ENCODE data around the gene KISS1R.

KISS1R gene

DNA sequence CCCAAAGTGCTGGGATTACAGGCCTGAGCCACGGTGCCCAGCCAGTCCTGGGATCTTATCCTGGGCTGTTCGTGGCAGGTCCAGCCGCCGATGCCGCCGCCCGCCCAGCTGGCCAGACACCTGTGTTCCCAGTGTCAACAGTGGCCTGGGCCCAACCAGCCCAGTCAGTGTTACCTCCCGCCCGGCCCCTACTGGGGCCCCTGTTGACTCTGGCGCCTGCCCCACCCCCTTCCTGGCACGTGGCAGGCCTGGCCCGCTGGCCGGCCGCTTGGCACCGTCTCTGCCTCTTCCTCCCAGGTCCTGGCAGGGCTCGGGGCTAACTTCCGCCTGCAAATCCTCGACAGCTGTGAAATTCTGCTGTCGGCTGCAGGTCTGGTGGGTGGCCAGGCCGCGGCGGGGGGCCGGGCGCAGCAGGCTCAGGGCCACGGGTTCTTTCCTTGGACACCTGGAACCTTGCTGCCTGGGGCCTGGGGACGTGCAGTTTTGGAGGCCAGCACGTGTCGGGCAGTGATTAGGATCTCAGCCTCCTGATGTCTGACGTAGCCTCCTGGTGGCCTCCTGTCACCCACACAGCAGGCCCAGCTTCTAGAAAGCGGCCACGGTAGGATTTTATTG lies 17.8 kb downstream of the KISS1R start:
- in situ Hi-C loops (cut with MboI; ENCODE audit: low sequenced_read_pairs): no loop called here

DNA sequence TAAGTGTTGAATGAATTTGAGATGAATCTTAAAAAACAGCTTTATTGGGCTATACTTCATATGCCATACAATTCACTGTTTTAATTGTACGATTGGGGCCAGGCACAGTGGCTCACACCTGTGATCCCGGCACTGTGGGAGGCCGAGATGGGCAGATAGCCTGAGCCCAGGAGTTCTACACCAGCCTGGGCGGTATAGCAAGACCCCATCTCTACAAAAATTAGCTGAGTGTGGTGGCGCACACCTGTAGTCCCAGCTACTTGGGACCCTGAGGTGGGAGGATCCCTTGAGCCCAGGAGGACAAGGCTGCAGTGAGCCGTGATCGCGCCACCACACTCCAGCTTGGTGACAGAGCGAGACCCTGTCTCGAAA lies 19.0 kb downstream of the KISS1R start:
- in situ Hi-C loops (cut with MboI; ENCODE audit: low sequenced_read_pairs): no loop called here

DNA sequence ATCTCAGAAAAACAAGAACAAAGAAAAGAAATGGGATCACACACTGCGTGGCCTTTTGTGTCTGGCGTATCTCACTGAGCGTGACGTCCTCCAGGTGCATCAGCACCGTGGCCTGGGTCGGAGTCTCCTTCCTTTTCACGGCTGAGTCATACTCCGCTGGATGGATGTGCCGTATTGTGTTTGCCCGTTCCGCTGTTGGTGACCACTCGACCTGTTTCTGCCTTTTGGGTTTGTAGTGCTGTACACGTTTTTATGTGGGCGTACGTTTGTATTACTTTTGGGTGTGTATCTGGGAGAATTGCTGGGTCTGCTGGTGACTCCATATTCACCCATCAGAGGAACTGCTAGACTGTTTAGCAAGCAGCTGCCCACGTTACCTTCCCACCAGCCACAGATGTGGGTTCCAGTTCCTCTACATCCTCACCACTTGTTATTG lies 20.1 kb downstream of the KISS1R start:
- in situ Hi-C loops (cut with MboI; ENCODE audit: low sequenced_read_pairs): no loop called here

DNA sequence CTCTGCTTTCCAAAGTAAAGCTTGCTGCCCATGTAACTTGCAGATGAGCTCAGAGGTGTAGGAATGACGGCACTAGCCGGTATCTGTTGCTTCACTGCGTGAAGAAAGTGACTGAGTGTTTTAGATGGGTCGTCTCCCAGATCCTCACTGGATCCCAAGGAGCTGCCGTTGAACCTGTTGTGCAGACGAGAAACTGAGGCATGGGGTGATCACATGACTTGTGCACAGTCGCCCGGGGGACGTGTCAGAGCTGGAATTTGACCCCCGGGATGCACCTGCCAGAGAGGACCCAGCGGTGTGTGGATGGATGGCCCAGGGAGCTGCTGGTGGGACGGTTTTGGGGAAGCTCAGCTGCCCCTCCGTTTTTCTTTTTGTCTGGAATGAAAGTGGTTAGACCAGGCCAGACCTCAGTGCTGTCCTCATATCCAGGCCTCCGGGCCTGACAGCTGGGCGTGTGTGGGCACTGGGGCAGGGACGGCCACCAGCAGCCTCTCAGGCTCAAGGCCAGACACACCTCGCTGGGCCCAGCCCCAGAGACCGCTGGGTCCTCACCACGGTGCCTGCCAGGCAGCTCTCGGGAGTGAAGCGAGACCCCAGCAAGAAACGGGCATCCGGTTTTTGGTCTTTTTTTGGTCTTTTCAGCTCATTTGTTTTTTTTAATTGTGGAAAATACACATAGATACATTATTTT lies 21.2 kb downstream of the KISS1R start:
- in situ Hi-C loops (cut with MboI; ENCODE audit: low sequenced_read_pairs): no loop called here

DNA sequence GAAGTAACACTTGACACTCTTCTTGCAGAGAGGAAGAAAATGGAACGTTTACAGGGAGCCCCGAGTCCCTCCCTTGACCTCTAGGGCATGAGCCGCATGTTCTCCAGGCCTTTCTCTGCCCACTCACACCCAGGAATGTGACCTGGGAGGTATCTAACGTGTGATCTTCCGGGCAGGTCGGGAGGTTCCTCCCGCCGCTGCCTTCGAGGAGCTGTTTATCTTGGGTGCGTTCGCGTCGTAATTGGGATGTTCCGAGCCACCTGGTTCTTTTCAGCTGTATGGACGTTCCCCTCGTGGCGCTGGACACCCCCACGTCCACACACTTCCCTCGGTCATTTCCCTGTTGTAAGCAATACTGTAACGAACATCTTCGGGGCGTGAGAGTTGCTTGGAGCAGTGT lies 22.3 kb downstream of the KISS1R start:
- in situ Hi-C loops (cut with MboI; ENCODE audit: low sequenced_read_pairs): no loop called here

DNA sequence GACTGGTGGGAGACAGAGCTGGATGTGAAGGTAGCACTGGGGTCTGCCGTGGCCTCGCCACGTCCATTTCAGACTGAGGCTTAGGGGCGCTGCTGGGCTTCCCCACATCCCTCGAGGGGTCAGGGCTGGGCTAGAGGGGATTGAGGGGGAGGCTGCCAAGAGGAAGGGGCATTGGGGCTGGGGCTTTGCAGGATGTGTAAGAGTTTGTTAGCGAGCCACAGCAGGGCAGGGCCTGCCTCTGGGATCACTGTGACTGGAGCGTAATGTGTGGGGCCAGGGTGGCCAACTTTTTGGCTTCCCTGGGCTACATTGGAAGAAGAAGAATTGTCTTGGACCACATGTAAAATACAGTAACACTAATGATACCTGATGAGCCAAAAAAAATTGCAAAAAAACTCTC lies 22.8 kb downstream of the KISS1R start:
- in situ Hi-C loops (cut with MboI; ENCODE audit: low sequenced_read_pairs): no loop called here

DNA sequence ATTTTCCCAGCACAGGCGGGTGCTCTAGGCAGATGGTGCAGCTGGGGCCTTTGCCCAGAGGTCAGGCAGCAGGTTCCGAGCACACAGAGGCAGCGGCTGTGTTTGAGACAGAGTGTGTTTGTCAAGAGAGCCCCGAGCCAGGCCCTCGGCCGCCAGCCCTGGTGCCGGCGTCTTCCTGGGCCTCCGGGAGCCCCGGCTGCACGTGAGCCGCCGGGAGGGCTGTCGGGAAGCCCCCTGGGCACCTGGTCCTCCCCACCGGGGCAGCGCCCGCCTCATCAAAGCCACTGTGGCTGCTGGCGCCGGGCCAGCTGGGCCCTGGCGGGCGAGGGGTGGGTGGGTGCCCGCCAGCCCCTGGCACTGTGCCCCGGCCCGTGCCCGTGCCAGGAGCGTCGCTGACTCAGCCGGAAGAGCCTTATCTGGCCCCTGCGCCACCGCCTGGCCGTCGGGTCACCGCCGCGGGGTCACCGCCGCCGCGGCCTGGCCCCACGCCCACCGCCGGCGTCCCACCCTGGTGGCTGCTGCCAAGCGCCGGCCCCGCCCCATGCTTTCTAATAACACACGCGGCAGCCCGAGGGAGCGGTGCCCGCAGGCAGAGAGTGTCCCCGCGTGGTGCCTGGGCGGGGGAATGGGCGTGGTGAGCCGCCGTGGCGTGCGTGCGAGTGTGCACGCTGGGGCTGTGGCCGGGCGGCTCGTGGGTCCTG lies 23.6 kb downstream of the KISS1R start:
- in situ Hi-C loops (cut with MboI; ENCODE audit: low sequenced_read_pairs): no loop called here

DNA sequence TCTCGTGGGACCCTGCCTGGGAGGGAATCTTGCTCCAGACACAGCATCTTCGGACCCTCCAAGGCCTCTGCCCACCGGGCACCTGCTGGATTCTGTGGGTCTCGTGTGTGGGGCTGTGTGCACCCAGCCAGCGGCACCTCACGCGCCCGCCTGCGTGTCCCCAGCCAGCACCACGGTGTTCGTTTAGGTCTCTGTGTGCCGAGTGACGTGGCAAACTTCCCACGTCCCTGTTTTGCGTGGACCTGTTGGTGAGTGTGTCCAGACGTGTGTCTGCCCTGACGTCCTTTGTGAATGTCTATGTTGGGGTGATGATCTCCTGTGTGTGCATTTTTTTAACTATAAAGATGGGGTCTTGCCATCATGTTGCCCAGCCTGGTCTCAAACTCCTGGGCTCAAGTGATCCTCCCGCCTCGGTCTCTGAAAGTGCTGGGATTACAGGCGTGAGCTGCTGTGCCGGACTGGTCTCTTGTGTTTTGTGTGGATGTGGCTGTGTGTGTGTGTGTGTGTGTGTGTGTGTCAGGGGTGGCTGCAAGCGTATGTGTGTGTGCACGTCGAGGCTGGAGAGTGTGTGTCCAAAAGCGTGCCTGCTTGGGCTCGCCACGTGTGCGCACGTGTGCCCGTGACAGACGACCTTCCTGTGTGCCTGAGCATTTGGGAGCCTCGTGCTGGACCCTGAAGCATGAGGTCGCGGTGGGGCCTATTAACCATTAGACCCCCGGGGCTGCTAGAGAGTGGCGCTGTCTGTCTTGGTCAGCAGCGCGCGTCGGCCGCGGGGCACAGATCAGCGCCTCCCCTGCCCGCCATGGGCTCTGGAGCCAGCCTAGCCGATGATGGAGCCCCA lies 24.4 kb downstream of the KISS1R start:
- in situ Hi-C loops (cut with MboI; ENCODE audit: low sequenced_read_pairs): no loop called here

DNA sequence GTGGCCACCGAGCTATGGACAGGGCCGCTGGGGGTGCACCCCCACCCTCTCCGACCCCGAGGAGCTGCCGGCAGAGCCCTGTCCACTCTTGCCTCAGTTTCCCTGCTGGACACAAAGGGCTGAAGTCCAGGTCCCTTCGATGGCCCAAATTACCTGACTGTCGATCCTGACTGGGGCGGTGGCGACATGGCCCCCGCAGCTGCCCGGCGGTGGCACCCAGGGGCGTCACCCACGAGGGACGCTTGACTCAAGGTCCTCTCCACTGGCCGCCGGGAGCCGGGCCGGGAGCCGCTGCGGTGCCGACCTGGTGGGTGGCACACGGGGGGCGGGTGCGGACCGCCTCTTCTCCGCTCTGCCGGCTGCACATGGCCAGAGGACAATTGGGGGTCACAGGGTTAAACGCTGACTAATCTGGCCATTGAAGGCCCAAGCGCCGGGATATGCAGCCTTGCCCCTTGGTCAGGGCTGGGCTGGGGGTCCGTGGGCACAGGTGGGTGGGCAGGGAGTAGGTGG lies 25.1 kb downstream of the KISS1R start:
- in situ Hi-C loops (cut with MboI; ENCODE audit: low sequenced_read_pairs): no loop called here

DNA sequence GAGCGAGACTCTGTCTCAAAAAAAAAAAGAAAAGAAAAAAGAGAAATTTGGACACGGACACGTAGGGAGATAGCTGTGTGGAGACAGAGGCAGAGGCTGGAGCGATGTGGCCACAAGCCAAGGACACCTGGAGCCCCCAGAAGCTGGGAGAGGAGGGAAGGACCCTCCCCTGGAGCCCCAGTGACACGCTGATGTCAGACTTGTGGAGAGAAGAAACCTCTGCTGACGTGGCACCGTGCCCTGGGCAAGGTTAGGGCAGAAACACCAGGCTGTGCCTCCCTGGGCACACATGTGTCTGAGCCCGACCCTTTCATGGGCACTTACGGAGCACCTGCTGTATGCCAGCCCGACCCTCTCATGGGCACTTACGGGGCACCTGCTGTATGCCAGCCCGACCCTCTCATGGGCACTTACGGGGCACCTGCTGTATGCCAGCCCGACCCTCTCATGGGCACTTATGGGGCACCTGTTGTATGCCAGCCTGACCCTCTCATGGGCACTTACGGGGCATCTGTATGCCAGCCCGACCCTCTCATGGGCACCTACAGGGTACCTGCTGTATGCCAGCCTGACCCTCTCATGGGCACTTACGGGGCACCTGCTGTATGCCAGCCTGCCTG lies 26.5 kb downstream of the KISS1R start:
- in situ Hi-C loops (cut with MboI; ENCODE audit: low sequenced_read_pairs): no loop called here

DNA sequence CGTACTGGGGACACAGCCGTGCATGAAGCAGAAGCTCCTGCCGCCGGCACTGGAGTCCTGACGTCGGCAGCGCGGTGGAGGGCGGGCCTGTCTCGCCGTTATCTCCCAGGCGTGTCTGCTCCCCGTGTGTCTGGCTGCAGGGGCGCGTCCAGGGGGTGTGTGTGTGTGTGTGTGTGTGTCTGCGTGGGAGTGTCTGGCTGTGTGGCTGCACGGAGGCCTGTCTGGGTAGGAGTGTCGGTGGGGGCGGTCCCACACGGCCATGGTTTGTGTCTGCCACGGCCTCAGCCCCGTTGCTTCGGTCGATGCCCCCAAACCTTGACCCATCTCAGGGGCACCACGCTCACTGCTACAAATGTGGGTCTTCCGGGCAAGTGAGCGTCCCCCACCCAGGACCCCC lies 27.0 kb downstream of the KISS1R start:
- in situ Hi-C loops (cut with MboI; ENCODE audit: low sequenced_read_pairs): no loop called here

DNA sequence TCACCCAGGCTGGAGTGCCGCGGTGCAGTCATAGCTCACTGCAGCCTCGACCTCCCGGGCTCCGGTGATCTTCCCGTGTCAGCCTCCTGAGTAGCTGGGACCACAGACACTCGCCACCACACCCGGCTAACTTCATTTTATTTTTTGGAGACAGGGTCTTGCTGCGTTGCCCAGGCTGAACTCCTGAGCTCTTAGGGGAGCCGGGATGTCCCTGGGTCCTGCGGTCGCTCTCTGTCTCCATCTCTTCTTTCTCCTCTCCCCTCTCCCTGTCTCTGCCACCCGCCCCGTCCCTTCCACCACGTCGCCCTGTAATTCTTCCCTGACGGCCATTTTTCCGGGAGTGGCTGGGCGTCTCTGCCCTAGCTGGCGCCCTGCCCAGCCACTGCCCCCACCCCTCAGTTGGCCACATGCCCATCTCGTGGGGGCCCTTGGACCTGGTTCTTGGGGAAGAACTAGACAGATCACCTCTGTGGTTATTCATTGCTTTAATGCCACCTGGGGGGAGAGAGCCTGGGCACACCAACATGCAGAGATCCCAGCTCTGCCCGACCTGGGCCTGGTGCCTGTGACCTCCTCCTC lies 27.6 kb downstream of the KISS1R start:
- in situ Hi-C loops (cut with MboI; ENCODE audit: low sequenced_read_pairs): no loop called here

DNA sequence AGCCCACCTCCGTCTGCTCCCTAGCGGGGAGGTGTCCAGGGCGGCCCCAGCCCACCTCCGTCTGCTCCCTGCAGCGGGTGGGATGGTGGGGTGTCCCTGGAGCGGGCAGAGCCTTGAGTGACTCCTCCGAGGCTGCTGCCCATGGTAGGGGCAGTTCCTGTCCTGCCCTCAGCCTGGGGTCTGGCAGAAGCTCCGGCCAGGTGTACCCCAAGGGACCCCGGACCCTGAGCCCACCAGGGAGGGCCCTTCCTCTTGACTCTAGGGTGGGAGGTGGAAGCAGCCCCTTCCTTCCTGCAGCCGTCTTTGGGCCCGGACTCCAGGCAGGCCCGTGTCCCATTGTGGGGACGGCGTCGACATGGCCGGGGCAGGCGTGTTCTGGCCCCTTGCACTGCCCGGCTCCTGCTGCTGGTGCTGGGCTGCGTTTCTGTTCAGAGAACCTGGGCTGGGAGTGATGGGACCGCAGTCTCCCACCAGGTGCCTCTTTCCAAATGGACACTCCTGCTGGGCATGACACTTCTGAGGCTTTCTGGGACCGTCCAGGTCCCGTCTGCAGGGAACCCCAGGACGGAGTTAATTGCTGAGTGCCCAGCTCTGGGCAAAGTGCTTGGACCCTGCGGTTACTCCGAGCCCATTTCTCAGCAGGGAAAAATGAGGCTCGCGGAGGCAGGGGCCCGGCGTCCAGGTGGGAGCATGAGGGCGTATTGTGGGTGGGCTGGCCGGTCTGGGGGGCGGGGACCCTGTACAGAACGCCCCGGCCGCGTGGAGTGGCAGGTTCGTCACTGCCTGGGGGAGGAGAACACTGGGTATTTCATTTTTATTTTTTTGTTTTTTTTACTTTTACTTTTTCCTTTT lies 28.5 kb downstream of the KISS1R start:
- in situ Hi-C loops (cut with MboI; ENCODE audit: low sequenced_read_pairs): no loop called here

DNA sequence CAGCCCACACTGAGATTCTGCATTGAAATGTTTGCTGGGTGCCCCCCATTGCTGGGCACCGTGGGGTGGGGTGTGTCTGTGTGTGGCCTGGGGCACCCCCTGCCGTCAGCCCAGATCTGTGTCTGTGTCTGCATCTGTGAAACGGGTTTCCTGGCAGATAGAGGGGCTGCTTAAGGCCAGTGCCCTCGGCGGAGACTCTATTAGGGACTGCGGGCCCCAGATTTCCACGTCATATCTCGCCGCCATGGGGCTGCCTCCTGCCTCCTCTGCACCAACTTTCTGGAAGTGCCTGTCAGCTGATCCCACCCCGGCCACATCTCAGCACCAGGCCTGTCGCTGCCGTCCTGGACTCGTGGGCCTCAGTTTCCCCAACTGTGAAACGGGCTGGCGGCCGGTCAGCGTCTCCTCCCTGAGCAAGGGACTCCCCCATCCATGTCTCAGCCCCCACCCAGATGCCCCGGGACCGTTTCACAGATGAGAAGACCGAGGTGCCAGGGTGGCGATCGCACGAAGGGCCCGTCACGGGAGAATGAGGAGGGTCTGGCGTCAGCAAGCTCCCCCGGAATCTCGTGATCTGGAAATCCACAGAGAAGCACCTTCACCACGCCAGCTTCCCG lies 30.1 kb downstream of the KISS1R start:
- in situ Hi-C loops (cut with MboI; ENCODE audit: low sequenced_read_pairs): no loop called here

DNA sequence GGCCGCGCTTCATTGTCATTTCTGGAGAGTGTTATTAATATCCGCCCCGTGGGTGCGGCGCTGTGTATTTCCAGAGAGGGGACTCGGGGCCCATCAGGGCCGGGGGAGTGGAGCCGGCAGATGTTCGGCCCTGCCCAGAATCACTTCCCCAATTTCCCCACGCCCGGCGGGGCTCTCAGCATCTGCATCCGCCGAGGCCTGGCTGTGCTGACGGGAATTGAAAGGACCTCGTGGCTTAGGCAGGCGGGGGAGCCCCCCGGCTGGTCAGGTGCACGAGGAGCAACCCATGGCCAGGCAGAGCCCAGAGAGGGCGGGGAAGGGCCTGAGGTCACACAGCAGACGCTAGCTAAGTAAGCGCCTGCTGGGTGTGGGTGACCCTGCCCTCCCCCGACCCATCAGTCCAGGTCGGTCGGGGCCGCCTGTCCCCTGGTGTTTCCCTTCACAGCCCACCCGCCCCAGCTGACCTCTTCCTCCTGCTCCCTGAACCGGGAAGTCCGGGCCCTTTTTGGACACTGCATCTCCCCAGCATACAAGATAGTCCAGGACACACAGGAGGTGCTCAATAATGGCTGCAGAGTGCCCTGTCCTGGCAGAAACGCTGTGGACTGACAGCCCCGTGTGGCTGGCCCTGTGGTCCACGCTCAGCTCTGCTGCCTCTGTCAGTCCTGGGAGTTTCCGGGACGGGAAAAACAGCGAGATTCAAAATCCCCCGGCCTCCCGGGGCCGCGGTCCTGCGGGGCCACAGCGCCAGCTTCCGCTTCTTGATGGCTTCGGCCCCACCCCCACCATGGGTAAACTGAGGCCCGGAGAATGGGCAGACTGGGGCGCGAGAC lies 30.8 kb downstream of the KISS1R start:
- in situ Hi-C loops (cut with MboI; ENCODE audit: low sequenced_read_pairs): no loop called here

DNA sequence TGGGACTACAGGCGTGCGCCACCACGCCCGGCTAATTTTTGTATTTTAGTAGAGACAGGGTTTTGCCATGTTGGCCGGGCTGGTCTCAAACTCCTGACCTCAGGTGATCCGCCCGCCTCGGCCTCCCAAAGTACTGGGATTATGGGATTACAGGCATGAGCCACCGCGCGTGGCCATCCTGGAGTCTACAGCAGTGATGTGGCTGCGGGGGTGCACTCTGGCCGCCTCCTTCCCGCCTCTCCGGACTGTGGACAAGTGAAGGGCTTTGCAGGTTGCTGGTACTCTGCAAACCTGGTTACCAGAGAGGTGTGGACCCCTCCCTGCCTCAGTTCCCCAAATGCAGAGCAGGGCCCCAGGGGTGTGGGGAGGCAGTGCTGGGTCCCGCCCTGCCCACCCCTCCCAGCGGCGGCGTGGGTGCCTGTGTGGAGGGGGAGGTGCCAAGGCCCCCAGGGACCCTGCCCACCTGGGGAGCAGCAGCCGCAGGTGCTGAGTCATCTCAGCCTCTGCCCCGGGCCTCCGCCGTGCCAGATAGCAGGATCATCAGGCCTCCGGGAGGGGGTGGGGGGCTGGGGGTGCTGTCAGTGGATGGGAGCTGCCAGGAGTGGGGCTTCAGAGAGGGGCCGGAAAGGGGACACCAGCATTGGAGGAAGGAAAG lies 31.8 kb downstream of the KISS1R start:
- in situ Hi-C loops (cut with MboI; ENCODE audit: low sequenced_read_pairs): no loop called here

DNA sequence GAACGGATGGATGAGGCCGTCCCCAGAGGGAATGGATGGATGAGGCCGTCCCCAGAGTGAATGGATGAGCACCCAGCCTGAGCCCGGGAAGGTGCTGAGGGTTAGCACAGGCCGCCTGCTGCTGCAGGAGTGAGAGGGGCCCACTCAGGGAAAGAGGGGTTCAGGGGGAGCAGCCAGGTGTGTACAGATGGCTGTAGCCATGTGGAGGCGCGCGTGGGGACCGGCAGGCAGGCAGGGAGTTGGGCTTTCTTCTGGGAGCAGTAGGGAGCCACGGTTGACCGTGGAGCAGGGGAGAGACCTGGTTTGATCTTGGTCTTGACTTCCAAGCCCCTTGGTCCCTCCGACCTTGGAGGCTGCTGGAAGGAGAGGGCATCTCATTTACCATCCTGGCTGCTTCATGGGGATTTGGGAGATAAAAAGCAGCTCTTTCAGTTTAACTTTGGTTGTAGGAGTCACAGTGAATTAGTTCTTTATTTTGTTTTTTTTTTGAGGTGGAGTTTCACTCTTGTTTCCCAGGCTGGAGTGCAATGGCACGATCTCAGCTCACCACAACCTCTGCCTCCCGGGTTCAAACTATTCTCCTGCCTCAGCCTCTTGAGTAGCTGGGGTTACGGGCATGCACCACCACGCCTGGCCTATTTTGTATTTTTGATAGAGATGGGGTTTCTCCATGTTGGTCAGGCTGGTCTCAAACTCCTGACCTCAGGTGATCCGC lies 33.4 kb downstream of the KISS1R start:
- in situ Hi-C loops (cut with MboI; ENCODE audit: low sequenced_read_pairs): no loop called here

Measured in HL-60/S4 treated with retinoic acid at 250 ng/mL for 4 days and 3 days (cell line).